Neural crest cell (in vitro differentiated cells): ENCODE results near the gene CCR5. TPM values are rescaled to one million over a fixed set of nuclear protein-coding genes. Genes with fewer than 3 reads are reported as not detected.
"Not testable (repeated sequence)": the region's sequence is repeated elsewhere in the genome, so short reads cannot be mapped to it uniquely, and the experiment has no call there.

ENCODE experiments used
- DNase-seq: peaks from one replicate; pipeline ENCODE4 v3.0.0; 2021; ENCODE audit warnings: low read depth, mixed read lengths, low spot score
- H3K27ac Mint-ChIP-seq: one replicate; pipeline ENCODE4 v1.8.0; 2021; ENCODE audit warnings: mild to moderate bottlenecking, mixed read lengths; ENCODE audit not compliant: unreplicated experiment
- H3K27me3 Mint-ChIP-seq: 2 replicates; pipeline ENCODE4 v1.8.0; 2021; ENCODE audit warnings: low read depth, mild to moderate bottlenecking, mixed read lengths
- H3K36me3 Mint-ChIP-seq: 2 replicates; pipeline ENCODE4 v1.8.0; 2021; ENCODE audit warnings: low read depth, mild to moderate bottlenecking, mixed read lengths
- H3K4me1 Mint-ChIP-seq: 2 replicates; pipeline ENCODE4 v1.8.0; 2021; ENCODE audit warnings: mixed read lengths
- H3K4me3 Mint-ChIP-seq: one replicate; pipeline ENCODE4 v1.8.0; 2021; ENCODE audit warnings: mild to moderate bottlenecking, mixed read lengths
- H3K9me3 Mint-ChIP-seq: 2 replicates; pipeline ENCODE4 v1.8.0; 2021; ENCODE audit warnings: mixed read lengths
- total RNA-seq: library from RNA; stranded (reverse); gene quantifications from 2 replicates; pipeline ENCODE4 v1.2.1, GENCODE V29; 2021
- TF ChIP-seq, protein P1 (sequence below): fragments of 200-600 bp; sonication (generic); conservative IDR thresholded peaks from 2 replicates; pipeline ENCODE4 v1.5.0; 2021; ENCODE audit warnings: antibody characterized with exemption, mild to moderate bottlenecking

Gene CCR5
- total RNA-seq, 1 donor from 2014 or later, result not detected

DNA sequence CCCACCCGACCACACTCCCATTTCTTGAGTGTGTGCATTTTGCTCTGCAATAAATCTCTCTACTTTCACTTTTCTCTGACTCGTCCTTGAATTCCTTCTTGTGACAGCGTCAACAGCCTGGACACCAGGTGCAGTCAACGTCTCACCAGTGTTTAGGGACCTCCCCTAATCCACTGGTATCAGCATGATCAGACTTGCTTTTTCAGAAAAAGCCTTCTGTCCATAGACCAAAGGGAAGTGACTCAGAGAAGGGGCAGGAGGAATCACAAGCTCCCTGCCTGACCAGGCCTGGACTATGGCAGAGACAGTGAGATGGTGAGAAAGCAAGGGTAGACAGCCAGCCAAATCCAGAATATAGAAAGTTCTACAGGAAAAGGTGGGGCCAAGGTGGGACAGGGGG, 15.5 kb downstream of the CCR5 start:
- peaks cover 6% of the 10 kb centered on the region for H3K27me3 Mint-ChIP-seq
- H3K4me3 Mint-ChIP-seq, result no peak overlapping the region
- no peak overlapping the region for H3K27ac Mint-ChIP-seq
- H3K36me3 Mint-ChIP-seq, result no peaks in the 10 kb centered on the region
- peaks cover 6% of the 10 kb centered on the region for H3K9me3 Mint-ChIP-seq
- no peaks in the 10 kb centered on the region for H3K4me1 Mint-ChIP-seq
- TF ChIP-seq, protein P1, sequence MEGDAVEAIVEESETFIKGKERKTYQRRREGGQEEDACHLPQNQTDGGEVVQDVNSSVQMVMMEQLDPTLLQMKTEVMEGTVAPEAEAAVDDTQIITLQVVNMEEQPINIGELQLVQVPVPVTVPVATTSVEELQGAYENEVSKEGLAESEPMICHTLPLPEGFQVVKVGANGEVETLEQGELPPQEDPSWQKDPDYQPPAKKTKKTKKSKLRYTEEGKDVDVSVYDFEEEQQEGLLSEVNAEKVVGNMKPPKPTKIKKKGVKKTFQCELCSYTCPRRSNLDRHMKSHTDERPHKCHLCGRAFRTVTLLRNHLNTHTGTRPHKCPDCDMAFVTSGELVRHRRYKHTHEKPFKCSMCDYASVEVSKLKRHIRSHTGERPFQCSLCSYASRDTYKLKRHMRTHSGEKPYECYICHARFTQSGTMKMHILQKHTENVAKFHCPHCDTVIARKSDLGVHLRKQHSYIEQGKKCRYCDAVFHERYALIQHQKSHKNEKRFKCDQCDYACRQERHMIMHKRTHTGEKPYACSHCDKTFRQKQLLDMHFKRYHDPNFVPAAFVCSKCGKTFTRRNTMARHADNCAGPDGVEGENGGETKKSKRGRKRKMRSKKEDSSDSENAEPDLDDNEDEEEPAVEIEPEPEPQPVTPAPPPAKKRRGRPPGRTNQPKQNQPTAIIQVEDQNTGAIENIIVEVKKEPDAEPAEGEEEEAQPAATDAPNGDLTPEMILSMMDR, result no peak
- DNase-seq, result no peak

DNA sequence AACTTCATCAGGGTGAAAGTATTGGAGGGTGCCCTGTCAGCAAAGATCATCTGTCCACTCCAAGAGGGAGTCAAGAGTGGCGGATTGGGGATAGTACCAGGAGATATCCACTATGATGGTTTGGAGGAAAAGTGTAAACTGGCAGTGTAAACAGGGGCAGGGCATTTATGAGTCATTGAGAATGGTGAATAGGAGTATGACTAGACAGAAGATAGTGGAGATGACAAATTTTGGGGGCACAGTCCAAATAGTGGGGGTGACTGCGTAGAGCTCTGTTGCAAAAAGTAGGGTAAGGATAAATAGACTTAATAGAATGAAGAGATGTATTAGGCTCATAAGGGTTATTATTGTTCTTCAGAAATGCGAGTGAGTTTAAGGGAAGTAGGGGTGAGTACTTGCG, 18.1 kb downstream of the CCR5 start:
- H3K27ac Mint-ChIP-seq, H3K9me3 Mint-ChIP-seq, H3K27me3 Mint-ChIP-seq, H3K36me3 Mint-ChIP-seq, H3K4me3 Mint-ChIP-seq, H3K4me1 Mint-ChIP-seq, DNase-seq: not testable (repeated sequence)

DNA sequence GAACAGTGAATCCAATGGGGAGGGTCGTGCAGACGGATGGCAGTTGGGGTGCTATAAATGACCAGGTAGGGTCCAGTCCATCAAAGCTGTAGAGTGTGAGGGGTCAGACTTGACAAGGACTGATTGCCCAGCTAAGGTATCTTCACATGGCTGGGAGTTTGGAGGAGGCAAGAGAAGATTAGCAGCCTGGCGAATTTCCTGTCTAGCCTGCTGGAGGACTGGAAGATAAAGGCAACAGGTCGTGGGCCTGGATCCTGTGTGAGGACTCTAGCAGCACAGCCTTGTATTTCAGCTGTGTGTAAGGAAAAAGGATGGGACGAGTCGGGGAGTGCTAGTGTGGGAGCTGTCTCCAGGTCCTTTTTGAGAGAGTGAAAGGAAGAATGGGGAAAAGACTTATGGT, 18.6 kb downstream of the CCR5 start:
- Mint-ChIP-seq H3K4me3 (no peak overlapping the region), H3K9me3 (peaks cover 8% of the 10 kb centered on the region), H3K36me3 (no peaks in the 10 kb centered on the region), H3K27ac (no peak overlapping the region), H3K27me3 (peaks cover 4% of the 10 kb centered on the region), H3K4me1 (peaks cover 4% of the 10 kb centered on the region)
- no peak for DNase-seq
- TF ChIP-seq, protein P1, result no peak

GRCh38 chr3:46391526-46391925, 20.8 kb downstream of the CCR5 start:
- not testable (repeated sequence) for H3K4me1 Mint-ChIP-seq

DNA sequence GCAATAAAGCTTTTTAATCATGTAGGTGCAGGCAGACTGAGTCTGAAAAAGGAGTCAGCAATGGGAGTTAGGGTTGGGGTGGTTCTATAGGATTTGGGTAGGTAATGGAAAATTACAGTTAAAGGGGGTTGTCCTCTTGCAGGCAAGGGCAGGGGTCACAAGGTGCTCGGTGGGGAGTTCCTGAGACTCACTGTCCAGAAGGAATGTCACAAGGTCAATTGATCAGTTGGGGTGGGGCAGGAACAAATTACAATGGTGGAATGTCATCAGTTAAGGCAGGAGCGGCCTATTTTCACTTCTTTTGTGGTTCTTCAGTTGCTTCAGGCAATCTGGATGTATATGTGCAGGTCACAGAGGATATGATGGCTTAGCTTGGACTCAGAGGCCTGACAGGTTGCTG, 22.3 kb downstream of the CCR5 start:
- no peaks in the 10 kb centered on the region for H3K27me3 Mint-ChIP-seq
- H3K27ac Mint-ChIP-seq, result no peak overlapping the region
- no peak for DNase-seq
- H3K4me3 Mint-ChIP-seq, result no peak overlapping the region
- peaks cover 3% of the 10 kb centered on the region for H3K9me3 Mint-ChIP-seq
- H3K36me3 Mint-ChIP-seq, result no peaks in the 10 kb centered on the region
- H3K4me1 Mint-ChIP-seq, result peaks cover 4% of the 10 kb centered on the region
- TF ChIP-seq, protein P1, result no peak

More at GRCh38 chr3:46391526-46391925, 20.8 kb downstream of the CCR5 start:
- not testable (repeated sequence) for H3K27ac Mint-ChIP-seq, H3K36me3 Mint-ChIP-seq, H3K27me3 Mint-ChIP-seq, H3K4me3 Mint-ChIP-seq, H3K9me3 Mint-ChIP-seq, DNase-seq

DNA sequence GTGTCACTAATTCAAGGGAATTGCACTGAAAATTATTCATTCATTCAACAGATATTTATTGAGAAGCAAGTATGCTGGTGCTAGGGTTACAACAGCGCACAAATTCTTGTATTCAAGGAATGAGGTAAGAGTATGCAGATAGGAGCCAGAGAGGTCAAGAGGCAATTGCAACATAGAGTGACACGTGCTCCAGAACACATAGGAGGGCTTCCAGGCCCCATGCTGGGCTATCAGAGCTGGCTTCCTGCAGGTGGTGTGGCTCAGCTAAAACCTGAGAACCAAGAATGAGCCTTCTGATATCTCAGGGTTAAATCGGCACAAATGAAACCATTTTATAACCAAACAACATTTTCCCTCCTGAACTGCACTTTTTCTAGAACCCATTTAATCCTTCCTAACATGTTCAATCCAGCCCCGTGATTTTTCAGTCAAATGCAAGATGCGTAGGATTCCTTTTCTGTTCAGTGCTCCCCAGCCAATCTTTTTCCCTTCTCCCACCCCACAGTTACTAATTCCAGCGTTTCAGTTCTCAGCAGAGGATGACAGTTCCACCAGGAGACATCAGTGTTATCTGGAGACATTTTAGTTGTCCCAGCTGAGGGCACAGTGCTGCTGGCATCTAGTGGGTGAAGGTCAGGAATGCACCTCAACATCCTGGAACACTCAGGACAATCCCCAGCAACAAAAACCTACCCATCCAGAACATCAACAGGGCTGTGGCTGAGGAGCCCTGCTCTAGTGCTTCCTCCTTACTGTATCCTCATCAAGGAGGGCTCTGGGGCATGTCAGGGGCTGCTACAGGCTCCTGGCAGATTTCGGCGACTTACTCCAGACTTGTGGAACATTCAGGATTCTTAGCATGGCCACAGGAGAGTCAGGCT, 23.0 kb downstream of the CCR5 start:
- Mint-ChIP-seq H3K27ac (no peak overlapping the region), H3K27me3 (no peaks in the 10 kb centered on the region), H3K36me3 (no peaks in the 10 kb centered on the region), H3K9me3 (peaks cover 3% of the 10 kb centered on the region), H3K4me3 (no peak overlapping the region), H3K4me1 (peaks cover 4% of the 10 kb centered on the region)
- no peak for DNase-seq
- TF ChIP-seq, protein P1, result no peak
